ENCODE results near the gene RTCA.

GRCh38 chr1:100325415-100326324 is 59.7 kb downstream of the RTCA start:
- TF ChIP-seq, protein P1, sequence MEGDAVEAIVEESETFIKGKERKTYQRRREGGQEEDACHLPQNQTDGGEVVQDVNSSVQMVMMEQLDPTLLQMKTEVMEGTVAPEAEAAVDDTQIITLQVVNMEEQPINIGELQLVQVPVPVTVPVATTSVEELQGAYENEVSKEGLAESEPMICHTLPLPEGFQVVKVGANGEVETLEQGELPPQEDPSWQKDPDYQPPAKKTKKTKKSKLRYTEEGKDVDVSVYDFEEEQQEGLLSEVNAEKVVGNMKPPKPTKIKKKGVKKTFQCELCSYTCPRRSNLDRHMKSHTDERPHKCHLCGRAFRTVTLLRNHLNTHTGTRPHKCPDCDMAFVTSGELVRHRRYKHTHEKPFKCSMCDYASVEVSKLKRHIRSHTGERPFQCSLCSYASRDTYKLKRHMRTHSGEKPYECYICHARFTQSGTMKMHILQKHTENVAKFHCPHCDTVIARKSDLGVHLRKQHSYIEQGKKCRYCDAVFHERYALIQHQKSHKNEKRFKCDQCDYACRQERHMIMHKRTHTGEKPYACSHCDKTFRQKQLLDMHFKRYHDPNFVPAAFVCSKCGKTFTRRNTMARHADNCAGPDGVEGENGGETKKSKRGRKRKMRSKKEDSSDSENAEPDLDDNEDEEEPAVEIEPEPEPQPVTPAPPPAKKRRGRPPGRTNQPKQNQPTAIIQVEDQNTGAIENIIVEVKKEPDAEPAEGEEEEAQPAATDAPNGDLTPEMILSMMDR (IDR thresholded peaks at IDR 0.05), result no peak
- no peak for TF ChIP-seq KDM1A (IDR thresholded peaks at IDR 0.05; ENCODE audit: low read depth)
- TF ChIP-seq GATA3 (IDR thresholded peaks at IDR 0.05; ENCODE audit: borderline replicate concordance), result no peak
- no peak for TF ChIP-seq SREBF2 (IDR thresholded peaks at IDR 0.05)
- no peak for TF ChIP-seq MAZ (IDR thresholded peaks at IDR 0.05; ENCODE audit: borderline replicate concordance, low read depth, low read length)
- TF ChIP-seq E2F6 (IDR thresholded peaks at IDR 0.05; ENCODE audit: borderline replicate concordance, low read depth), result no peak
- TF ChIP-seq, protein P2, sequence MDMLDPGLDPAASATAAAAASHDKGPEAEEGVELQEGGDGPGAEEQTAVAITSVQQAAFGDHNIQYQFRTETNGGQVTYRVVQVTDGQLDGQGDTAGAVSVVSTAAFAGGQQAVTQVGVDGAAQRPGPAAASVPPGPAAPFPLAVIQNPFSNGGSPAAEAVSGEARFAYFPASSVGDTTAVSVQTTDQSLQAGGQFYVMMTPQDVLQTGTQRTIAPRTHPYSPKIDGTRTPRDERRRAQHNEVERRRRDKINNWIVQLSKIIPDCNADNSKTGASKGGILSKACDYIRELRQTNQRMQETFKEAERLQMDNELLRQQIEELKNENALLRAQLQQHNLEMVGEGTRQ (IDR thresholded peaks at IDR 0.05), result no peak
- no peak for TF ChIP-seq HDAC2 (IDR thresholded peaks at IDR 0.05)

Measured in A549 (cell line).